ENCODE measurements around the gene CDH18.

DNA sequence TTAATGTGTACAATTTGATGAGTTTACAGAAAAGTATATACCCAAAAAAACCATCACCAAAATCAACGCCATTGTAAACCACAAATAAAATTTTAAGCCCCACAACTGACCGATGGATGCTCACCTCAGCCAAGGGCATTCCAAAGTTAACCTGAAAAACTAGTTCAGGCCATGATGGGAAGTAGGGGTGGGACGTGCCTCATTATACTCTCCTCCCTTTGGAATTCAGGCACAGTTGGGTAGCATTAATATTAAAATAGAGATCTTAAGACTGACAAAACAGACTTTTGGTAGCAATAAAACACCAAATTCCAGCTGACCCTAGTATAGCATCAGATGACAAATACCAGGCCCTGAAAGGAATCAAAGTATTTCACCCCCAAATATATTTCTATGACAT is 129.0 kb downstream of the CDH18 start:
- TF ChIP-seq, protein P1, sequence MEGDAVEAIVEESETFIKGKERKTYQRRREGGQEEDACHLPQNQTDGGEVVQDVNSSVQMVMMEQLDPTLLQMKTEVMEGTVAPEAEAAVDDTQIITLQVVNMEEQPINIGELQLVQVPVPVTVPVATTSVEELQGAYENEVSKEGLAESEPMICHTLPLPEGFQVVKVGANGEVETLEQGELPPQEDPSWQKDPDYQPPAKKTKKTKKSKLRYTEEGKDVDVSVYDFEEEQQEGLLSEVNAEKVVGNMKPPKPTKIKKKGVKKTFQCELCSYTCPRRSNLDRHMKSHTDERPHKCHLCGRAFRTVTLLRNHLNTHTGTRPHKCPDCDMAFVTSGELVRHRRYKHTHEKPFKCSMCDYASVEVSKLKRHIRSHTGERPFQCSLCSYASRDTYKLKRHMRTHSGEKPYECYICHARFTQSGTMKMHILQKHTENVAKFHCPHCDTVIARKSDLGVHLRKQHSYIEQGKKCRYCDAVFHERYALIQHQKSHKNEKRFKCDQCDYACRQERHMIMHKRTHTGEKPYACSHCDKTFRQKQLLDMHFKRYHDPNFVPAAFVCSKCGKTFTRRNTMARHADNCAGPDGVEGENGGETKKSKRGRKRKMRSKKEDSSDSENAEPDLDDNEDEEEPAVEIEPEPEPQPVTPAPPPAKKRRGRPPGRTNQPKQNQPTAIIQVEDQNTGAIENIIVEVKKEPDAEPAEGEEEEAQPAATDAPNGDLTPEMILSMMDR (IDR thresholded peaks at IDR 0.05), result no peak
- no peak for TF ChIP-seq POLR2A (IDR thresholded peaks at IDR 0.05)
